GM21786 (cell line): ENCODE results near the gene IKZF3.
A peak's percentile ranks its signal among the peaks of the same experiment; 100 is the strongest.
"Not testable (repeated sequence)": the region's sequence is repeated elsewhere in the genome, so short reads cannot be mapped to it uniquely, and the experiment has no call there.

Source experiments
- ATAC-seq: cut with Tn5 transposase; IDR thresholded peaks from one replicate; pipeline ENCODE4 v1.9.1; 2021; ENCODE audit not compliant: unreplicated experiment

IKZF3 gene

DNA sequence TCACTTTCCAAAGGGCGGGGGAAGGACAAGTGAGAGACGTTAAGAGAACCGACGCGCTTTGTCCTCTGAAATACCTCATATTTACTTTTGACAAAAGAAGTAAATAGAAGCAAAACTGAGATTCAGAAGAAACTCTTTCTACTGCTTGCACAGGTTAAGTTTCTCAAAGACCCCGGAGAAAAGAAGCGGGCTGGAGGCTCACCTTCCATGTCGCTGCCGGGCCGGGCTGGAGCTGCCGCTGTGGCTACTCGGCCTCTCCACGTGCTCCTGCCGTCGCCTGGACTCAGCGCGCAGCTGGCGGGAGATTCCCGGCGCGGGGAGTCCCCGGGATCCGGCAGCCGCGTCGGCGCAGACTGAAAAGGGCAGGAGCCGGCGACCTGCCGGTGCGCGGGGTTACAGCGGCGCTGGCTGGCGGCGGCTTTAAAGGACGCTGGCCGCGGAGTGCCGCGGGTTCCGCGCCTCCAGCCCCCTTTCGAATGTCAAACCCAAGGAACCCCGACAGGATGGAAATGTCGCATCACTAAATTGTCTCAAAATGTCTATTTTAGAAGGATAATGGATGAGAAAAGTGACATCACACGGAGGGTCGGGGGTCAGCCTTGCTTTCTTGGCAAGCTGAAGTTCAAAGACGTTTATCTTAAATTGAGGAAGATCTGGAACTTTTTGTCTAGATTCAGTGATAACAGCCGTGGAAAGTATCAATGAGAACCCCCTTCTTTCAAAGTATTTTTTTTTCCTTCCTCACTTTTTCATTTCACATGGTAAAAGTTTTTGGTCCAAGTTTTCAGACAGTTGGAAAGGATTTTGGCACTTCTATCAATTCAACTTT is at the start of gene IKZF3:
Gene IKZF3, minus strand, starts transcription at position 395 of the 829 bp plus-strand sequence. Its CDS starts 186 bp downstream, at position 209.
- ATAC-seq = no peak

DNA sequence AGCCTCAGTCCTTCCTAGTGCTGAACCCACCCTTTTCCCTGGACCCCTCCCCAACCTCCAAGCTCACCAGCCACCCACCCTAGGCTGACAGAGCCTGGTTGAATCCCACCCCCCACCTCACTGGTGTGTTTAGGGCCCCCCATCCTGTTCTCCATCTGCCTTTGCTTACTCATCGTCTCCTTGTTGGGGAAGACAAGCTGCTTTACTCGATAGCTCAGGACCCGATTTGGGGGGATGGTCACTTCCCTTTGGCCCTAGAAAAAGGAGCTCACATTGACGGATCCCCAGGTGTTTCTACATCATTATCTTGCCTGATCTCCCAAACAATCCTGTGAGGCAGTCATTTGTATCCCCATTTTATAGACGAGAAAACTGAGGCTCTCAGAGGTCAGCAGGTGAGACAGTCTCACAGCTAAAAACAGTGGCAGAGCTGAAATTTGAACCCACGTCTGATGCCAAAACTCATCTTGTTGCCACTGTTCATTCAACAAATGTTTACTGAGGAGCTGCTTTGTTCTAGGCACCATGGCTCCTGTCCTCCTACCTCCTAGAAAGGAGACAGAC is 44.8 kb upstream of the IKZF3 start:
- ATAC-seq = no peak

DNA sequence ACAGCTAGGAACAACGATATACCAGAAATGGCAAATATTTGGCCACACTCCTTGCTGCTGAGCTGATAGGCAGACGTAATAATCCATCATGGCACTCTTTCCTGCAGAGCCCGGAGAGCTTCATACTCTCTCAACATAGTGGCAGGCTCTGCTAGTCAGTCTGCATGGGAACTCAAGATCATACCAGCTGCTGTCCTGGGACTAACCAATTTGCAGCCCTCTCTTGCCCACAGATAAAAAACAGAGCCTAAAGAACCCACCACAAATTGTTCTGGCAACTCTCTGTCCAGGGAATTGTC is 40.8 kb upstream of the IKZF3 start:
- no peak for ATAC-seq

DNA sequence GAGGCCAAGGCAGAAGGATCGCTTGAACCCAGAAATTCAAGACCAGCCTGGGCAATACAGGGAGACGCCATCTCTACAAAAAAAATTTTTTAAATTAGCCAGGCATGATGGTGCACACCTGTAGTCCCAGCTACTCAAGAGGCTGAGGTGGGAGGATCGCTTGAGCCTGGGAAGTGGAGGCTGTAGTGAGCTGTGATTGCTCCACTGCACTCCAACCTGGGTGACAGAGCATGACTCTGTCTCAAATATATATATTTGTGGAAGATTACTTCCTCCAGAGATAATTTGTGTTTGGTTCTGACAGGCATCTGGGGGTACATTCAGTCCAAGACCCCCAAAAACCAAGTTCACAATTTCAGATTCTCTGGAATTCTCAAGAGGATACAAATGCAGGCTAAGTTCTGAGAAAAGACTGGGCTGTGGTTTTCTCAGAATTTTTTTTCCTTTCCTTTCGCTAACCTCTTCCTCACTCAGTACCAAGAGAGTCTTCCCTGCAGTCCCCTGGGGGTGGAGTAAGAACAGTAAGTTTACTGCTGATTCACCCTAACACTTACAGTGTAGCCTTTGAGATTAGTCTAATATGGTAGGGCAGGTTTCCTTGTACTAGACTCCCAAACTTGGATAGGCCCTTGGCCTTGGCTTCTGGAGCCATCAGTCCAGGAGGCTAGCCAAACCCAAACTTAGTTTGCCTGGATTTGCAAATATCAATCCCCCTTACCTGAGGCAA is 39.2 kb upstream of the IKZF3 start:
- no peak for ATAC-seq

DNA sequence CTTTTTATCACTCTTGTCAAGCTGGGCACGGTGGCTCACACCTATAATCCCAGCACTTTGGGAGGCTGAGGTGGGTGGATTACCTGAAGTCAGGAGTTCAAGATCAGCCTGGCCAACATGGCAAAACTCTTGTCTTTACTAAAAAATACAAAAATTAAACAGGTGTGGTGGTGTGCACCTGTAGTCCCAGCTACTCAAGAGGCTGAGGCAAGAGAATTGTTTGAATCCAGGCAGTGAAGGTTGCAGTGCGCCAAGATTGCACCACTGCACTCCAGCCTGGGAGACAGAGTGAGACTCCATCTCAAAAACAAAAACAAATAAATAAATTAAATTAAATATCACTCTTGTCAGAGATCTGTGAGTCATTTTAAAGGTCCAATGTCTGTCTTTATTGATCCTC is 37.9 kb upstream of the IKZF3 start:
- ATAC-seq = not testable (repeated sequence)

DNA sequence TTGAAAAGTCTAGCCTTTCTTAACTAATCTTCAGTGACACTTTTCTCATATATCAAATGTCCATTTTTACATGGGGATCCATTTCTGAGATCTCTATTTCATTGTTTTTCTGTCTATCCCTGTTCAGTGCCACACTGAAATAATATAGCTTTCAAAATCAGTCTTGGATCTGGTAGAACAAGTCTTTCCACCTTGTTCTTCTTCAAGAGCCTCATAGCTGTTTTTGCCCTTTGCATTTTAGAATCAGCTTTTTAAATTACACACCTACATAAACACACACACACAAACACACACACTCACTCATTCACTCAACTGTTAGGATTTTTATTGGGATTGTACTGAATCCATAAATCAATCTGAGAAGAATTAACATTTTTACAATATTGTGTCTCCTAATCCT is 35.1 kb upstream of the IKZF3 start:
- no peak for ATAC-seq

DNA sequence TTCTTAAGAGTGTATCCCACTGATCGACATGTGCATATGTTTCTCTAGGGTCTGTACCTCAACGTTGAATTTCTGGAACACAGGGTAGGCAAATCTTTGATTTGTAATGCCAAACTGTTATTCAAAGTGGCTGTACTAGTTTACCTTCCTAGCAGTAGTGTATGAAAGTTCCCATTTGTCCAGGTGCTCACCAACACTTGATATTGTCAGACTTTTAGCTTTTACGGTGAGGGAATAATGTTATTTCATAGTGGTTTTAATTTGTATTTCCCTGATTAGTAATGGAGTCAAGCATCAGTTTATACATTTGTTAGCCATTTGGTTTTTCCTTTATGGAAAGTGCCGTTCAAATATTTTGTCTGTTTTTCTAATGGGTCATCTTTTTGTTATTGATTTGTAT is 34.0 kb upstream of the IKZF3 start:
- no peak for ATAC-seq

DNA sequence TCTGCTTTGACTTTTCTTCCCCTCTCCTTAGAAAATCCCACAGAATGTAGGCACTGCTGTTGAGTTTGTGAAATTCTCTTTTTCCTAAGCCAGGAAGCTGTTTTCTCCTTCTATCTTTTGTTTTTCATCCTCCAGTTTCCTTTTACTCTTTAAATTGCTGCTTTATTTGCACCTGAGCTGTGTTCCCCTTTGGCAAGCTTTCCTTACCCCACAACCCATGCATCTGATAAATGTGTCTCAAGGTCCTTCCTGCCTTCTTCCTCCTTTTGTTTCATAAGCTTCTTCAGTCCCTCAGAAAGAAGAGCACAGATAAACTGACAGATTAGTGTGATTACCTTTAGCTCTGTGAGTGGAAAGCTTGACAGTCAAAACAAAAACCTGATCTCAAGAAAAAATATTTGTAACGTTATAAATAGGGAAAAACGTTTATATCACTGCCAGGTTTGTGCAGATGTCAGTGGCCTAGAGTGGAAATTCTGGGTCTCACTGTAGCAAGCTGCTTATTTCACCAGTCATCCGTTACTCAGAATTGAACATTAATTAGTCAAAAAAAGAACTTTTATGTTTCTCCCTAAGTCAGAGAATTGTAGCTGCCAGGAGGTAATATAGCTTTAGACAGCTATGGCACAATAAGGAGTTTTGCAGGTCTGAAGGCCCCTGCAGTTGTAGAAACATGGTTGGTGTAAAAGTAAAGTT is 30.7 kb upstream of the IKZF3 start:
- no peak for ATAC-seq

DNA sequence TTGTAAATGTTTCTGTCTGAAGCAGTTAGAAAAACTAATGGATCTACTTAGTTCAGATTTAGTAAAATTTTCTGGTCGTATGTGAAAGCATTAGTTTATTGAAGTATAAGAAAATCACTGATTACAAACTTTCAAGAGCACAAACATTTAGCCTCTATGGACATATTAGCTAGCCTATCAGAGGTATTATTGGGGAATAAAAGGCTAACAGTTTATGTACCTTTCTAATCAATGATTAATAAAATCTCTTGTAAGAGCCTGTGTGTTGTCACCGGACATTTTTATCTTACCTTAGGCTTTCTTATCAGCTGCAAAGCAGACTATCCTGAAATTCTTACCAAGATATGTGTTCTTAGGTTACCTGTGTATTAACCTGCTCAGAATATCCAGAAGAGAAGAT is 25.1 kb upstream of the IKZF3 start:
- ATAC-seq = no peak

DNA sequence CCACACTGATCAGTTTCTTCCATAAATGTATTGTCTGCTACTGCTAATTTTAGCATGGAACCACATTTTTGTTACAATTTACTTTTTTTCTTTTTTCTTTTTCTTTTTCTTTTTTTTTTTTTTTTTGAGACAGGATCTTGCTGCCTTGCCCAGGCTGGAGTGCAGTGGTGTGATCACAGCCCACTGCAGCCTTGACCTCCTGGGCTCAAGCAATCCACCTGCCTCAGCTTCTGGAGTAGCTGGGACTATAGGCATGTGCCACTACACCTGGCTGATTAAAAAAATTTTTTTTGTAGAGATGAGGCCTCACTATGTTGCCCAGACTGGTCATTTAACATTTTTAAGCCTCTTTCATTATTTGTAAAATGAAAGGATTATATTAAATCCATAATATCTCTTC is 23.0 kb upstream of the IKZF3 start:
- no peak for ATAC-seq

DNA sequence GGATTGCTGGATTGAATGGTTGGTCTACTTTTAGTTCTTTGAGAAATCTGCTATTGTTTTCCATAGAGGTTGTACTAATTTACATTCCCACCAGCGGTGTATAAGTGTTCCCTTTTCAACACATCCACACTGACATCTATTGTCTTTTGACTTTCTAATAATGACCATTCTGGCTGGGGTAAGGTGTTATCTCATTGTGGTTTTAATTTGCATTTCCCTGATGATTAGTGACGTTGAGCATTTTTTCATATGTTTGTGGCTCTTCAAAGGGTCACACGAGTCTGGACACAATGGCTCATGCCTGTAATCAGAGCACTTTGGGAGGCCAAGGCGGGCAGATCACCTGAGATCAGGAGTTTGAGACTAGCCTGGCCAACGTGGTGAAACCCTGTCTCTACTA is 22.0 kb upstream of the IKZF3 start:
- not testable (repeated sequence) for ATAC-seq

DNA sequence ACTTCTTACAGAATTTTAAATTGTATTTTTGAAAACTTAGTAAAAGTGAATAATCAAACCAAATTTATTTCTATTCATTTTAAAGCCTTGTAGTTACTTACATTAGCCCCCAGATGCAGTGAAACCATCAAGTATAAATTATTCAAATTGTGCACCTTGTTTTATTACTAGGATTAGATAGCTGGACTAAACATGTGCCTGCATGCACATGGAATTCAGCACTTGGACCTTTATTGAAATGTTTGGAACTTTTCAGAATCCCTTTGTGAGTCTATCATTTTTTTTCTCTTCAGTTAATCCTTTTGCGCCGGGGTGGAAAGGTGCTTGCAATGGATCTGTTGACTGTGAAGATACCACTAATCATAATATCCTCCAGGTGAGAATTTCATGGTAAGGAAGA is 8.6 kb upstream of the IKZF3 start:
- no peak for ATAC-seq

DNA sequence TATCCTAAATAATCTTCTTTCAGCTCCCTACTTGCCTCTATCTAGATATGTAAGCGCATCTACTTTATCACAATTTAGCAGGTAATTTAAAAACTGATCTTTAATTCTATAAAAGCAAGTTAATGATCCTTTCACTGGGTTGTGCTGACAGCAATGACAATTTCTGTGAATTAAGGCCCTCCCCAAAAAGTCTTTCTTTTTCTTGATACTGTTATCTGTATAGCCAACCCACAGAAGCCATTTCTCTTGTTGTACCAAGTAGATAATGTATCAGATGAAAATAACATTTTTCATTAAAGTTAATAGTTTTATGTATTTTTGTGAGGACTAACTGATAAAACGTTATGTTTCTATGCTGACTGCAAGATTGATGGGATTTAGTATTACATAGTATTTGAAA is 7.7 kb upstream of the IKZF3 start:
- no peak for ATAC-seq

DNA sequence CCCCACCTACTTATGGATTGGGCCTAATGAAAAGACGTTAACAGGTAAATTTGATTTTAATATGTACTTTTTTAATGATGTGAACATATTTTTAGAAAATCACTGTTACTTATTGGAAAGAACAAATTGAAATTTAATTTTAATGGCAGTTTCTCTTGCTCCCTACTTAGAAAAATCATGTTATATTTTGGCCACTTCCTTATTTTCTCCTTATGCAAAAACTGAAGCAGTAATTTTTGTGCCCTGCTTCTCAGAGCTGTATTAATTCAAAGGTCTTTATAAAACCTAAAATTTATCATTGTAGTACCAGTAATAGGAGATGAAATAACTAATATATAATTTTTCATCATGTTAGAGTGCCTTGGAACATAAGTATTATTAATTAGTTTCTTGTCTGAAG is 6.7 kb upstream of the IKZF3 start:
- no peak for ATAC-seq

DNA sequence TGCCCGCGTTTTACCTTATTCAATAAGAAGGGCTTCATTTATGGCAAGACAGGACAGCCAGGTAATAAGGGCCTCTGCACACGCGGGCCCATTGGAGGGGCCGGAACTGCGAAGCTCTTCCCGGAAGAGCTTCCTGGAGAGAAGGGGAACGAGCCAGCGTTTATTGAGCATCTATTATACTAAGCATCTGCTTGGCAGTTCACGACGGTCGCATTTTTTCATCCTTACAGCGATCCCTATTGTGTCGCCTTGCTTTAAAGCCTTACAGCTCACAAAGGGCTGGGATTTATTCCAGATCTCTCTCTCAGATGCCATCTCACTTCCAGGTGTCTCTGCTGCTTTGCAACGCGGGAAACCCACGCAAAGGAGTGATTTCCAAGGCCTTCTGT is 4.4 kb upstream of the IKZF3 start:
- ATAC-seq = no peak

DNA sequence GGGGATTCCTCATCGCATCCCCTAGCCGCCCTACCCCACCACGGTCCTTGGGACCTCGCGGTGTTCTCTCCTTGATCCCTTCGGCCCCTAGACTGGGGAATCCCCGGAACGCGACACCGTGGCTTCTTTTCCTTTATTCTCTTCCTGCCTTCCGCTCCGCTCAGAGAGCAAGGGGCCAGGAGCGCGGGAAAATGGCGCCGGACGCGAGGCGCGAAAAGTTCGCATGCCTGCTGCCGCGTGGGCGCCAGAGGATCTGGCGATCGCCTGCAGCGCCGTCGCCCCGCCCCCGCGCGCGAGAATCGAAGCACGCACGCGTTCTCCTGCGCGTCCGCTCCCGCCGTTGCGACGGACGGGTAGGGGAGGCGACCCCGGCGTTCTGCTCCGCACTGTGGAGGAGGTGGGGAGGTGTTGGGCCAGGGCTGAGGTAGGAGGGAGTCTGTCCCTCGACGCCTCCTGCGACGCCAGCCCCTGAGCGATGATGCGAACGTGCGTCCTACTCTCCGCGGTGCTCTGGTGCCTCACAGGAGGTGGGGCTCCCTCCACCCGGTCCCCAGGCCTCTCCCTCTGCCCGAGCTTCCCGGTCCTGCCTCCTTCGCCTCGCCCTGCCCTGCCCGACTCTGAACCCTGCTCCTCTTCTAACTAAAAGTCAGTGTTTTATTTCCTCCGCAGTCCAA is 3.9 kb upstream of the IKZF3 start, which contains the start of gene ZPBP2:
Gene ZPBP2, plus strand, starts transcription at position 323 of the 674 bp plus-strand sequence. Its CDS starts 153 bp downstream, at position 476.
- no peak for ATAC-seq

DNA sequence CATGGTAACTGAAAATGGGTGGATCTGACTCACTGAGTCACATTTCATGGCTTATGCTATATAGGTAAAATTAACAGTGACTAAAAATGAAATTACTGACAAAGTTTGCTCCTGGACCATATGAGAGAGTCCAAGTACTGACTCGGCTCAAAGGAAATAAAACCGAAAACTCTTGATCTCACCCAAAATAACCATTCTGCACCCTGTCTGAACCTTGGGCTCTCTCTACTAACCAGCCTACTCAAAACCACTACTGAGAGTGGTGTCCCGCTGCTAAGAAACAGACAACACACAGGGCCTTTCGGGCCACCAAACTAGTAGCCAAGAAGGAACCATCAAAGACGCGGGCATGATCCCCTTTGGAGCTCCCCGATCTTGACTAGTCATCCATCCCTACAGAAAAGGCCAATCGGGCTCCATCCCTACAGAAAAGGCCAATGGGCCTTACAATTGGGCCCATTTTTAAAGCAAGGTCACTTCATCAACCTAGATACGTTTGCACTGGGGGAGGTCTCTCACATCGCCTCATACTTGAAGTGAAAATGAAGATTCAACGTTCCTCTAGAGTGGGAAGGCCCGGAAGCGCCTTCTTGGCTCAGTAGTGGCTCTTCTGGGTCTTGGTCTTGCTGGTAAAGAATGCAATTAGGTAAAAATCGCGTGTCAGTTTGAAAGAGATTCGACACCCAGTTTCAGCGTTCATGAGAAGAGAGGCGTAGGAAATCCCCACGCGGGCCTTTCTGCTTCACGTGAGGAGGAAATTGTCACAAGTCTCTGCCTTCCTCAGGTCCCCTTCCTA is 3.2 kb upstream of the IKZF3 start:
- peak; percentile 65 for ATAC-seq

DNA sequence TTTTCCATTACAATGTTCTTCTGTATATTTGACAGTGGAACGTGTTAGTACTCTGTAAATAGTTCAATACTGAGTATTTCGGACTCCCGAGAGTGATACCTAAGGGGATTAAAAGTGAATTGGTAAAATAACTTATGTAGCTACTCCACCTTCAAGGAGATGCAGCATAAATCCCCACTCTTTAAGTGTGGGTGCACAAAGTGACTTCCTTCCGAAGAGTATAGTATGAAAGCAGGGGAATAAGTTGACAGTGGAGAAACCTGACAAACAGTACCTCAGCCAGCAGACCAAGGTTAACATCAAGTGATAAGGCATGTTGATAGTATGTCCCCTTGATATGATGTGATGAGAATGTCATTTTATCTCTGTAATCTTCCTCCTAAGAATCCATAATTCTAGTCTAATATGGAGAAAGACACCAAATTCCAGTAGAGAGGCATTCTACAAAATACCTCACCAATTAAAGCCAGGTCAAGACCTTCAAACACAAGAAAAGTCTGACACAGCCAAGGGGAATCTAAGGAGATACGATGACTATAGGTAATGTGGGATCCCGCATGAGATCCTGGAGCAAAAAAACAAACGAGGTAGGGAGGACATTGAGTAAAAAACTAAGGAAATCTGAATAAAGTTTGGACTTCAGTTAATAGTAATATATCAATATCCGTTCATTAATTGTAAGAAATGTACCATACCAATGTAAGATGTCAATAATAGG is 2.1 kb upstream of the IKZF3 start:
- no peak for ATAC-seq

DNA sequence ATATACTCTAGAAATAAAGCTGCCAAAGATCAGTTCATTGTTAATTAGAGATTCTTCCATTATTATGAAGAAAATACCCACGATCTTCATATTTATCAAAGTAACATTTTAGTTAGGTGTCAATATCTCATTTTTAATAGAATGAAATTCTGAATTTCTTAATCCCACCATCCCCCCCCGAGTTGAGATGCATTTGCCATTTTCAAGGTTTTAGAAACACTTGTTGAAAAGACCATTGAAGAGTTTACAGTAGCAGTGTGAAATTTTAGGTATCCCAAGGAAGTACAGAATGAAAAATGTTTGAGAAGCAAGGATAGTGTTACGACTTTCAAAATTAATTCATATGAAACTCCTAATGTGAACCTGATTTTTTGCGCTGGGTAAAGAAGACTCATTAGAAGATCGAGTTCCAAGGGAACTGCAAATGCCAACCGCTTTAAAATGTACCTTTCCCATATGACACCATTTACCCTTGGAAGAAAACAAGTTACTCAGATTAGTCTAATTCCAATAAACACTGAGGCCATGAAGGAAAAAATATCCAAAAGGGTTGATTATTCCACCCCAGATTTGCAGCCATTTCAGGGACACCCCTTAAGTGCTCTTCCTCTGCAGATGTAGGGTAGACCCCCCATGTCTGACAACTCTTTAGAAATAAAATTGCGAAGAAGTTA is 731 bp downstream of the IKZF3 start:
- ATAC-seq = no peak
